Uterus (tissue), 4 donors: Measurements from ENCODE around the gene MCM5. TPM values are rescaled to one million over a fixed set of nuclear protein-coding genes. Genes with fewer than 3 reads are reported as not detected.

ENCODE experiments used
- DNase-seq, 2 donors: peaks; one replicate each; pipeline ENCODE4 v3.0.0-alpha.2; 2019 to 2020
- H3K27ac ChIP-seq, 2 donors: fragments of 200-600 bp; sonication (generic); 1 replicate in 1 of 2; 2 replicates in 1 of 2; pipeline ENCODE4 v1.5.1; 2016 to 2018
- H3K27me3 ChIP-seq, 2 donors: fragments of 200-600 bp; sonication (generic); one replicate each; pipeline ENCODE4 v1.5.1; 2018 to 2019; ENCODE audit warnings: control low read depth in 1 of 2
- H3K36me3 ChIP-seq, 2 donors: fragments of 200-600 bp; sonication (generic); one replicate each; pipeline ENCODE4 v1.5.1; 2019; ENCODE audit warnings: control low read depth in 1 of 2
- H3K4me1 ChIP-seq, 2 donors: fragments of 200-600 bp; sonication (generic); one replicate each; pipeline ENCODE4 v1.5.1; 2018 to 2019; ENCODE audit warnings: control low read depth in 1 of 2
- H3K4me3 ChIP-seq, 2 donors: fragments of 200-600 bp; sonication (generic); 1 replicate in 1 of 2; 2 replicates in 1 of 2; pipeline ENCODE4 v1.5.1; 2018 to 2019; ENCODE audit warnings: mild to moderate bottlenecking in 1 of 2
- H3K9me3 ChIP-seq, 2 donors: fragments of 200-600 bp; sonication (generic); one replicate each; pipeline ENCODE4 v1.5.1; 2019; ENCODE audit warnings: control low read depth in 1 of 2
- POLR2A ChIP-seq, 2 donors: fragments of 450-650 bp; IDR thresholded peaks; one replicate each; pipeline ENCODE4 v1.6.1; 2016; ENCODE audit warnings: antibody characterized with exemption in 2 of 2, mild to moderate bottlenecking in 1 of 2, moderate library complexity in 1 of 2
- intact Hi-C: fragments of 100-400 bp; cut with DNase I; formaldehyde crosslinking; loops from one replicate; pipeline ENCODE4 v1.15.1; 2023; ENCODE audit warnings: low total_unique reads
- total RNA-seq, 4 donors: library from RNA; depleted of rRNA in 3 of 4; stranded (reverse); fragments of >200 nt in 3 of 4; gene quantifications; one replicate each; pipeline versions ENCODE4 v1.1.0 to v1.2.4, GENCODE V29; 2014 to 2023
- TF ChIP-seq, protein P1 (sequence below), 4 experiments: fragments of 200-600 bp in 2 of 4; fragments of 450-650 bp in 2 of 4; sonication (generic) in 2 of 4; IDR thresholded peaks; one replicate each; pipeline ENCODE4 v1.5.1; 2016 to 2019; ENCODE audit warnings: antibody characterized with exemption in 4 of 4, mild to moderate bottlenecking in 2 of 4, moderate library complexity in 1 of 4
- donor health status: DM: yes; HTN: yes; CAD: no.

The MCM5 gene
- total RNA-seq, 4 donors from 2014 or later = 15.9 to 60.6 (median 40.3) TPM

GRCh38 chr22:35384975-35385588 is 14.9 kb upstream of the MCM5 start:
- no peaks in the 10 kb centered on the region for H3K4me1 ChIP-seq
- TF ChIP-seq, protein P1, sequence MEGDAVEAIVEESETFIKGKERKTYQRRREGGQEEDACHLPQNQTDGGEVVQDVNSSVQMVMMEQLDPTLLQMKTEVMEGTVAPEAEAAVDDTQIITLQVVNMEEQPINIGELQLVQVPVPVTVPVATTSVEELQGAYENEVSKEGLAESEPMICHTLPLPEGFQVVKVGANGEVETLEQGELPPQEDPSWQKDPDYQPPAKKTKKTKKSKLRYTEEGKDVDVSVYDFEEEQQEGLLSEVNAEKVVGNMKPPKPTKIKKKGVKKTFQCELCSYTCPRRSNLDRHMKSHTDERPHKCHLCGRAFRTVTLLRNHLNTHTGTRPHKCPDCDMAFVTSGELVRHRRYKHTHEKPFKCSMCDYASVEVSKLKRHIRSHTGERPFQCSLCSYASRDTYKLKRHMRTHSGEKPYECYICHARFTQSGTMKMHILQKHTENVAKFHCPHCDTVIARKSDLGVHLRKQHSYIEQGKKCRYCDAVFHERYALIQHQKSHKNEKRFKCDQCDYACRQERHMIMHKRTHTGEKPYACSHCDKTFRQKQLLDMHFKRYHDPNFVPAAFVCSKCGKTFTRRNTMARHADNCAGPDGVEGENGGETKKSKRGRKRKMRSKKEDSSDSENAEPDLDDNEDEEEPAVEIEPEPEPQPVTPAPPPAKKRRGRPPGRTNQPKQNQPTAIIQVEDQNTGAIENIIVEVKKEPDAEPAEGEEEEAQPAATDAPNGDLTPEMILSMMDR (IDR thresholded peaks at IDR 0.05) = no peak
- no peak for TF ChIP-seq POLR2A (IDR thresholded peaks at IDR 0.05)
- no peaks in the 10 kb centered on the region for H3K36me3 ChIP-seq
- H3K27ac ChIP-seq = no peak overlapping the region
- intact Hi-C loops = no loop called here
- DNase-seq = no peak
- H3K27me3 ChIP-seq = no peaks in the 10 kb centered on the region
- H3K9me3 ChIP-seq = no peaks in the 10 kb centered on the region
- no peak overlapping the region for H3K4me3 ChIP-seq

DNA sequence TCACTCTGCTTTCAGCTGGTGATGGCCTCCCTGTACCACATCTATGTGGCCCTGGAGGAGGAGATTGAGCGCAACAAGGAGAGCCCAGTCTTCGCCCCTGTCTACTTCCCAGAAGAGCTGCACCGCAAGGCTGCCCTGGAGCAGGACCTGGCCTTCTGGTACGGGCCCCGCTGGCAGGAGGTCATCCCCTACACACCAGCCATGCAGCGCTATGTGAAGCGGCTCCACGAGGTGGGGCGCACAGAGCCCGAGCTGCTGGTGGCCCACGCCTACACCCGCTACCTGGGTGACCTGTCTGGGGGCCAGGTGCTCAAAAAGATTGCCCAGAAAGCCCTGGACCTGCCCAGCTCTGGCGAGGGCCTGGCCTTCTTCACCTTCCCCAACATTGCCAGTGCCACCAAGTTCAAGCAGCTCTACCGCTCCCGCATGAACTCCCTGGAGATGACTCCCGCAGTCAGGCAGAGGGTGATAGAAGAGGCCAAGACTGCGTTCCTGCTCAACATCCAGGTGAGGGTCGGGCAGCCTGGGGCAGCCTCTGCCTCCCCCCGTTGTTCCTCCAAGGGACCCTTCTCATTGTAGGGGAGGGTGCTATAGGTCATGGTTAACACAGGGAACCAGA is 13.2 kb upstream of the MCM5 start:
- no peak overlapping the region for H3K27ac ChIP-seq

DNA sequence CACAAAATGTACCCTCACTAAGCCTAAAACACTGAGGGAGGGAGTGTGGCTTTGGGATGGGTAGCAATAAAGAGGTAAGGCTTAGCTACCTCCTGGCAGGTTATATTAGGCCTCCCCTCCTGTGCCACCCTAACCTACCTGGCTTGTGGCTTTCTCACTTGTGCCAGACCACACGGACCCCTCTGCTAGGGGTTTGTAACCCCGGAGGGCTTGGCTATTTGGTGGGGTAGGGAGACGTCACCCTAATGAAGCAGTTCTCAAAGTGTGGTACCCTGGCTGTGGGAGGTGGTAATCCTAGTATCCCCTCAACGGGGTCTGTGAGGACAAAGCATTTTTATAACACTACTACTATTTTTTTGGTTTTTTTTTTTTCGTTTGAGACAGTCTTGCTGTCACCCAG is 9.0 kb upstream of the MCM5 start:
- Histone ChIP-seq H3K36me3 (no peaks in the 10 kb centered on the region), H3K27ac (no peak overlapping the region), H3K4me3 (no peak overlapping the region), H3K9me3 (no peaks in the 10 kb centered on the region), H3K4me1 (peaks cover 0 to 13% of the 10 kb centered on the region in 2 donors), H3K27me3 (no peaks in the 10 kb centered on the region)
- no peak for DNase-seq
- no peak for TF ChIP-seq POLR2A (IDR thresholded peaks at IDR 0.05)
- TF ChIP-seq, protein P1 (IDR thresholded peaks at IDR 0.05) = no peak
- intact Hi-C loops = no loop called here

More for the DNA sequence above, 13.2 kb upstream of the MCM5 start:
- Histone ChIP-seq H3K36me3 (no peaks in the 10 kb centered on the region), H3K4me3 (no peak overlapping the region), H3K27me3 (no peaks in the 10 kb centered on the region), H3K4me1 (no peaks in the 10 kb centered on the region), H3K9me3 (no peaks in the 10 kb centered on the region)
- intact Hi-C loops = no loop called here
- DNase-seq = no peak
- TF ChIP-seq, protein P1 (IDR thresholded peaks at IDR 0.05) = no peak
- TF ChIP-seq POLR2A (IDR thresholded peaks at IDR 0.05) = no peak

- peak overlapping the region; percentile 67 to 90 for H3K27ac ChIP-seq
- no peak overlapping the region for H3K4me3 ChIP-seq
- no peaks in the 10 kb centered on the region for H3K36me3 ChIP-seq
- intact Hi-C loops = no loop called here
- H3K27me3 ChIP-seq = no peaks in the 10 kb centered on the region
- DNase-seq = no peak
- H3K4me1 ChIP-seq = peaks cover 0 to 13% of the 10 kb centered on the region in 2 donors
- TF ChIP-seq, protein P1 (IDR thresholded peaks at IDR 0.05) = no peak
- TF ChIP-seq POLR2A (IDR thresholded peaks at IDR 0.05) = no peak
- H3K9me3 ChIP-seq = no peaks in the 10 kb centered on the region
These were observed 7.6 kb upstream of the MCM5 start for GRCh38 chr22:35392357-35392756.
